GM19043 (cell line): ENCODE measurements around the gene ADPRS.

ENCODE experiments used
- ATAC-seq: cut with Tn5 transposase; IDR thresholded peaks from one replicate; pipeline ENCODE4 v1.9.1; 2021; ENCODE audit warnings: low read depth; ENCODE audit not compliant: unreplicated experiment

Gene ADPRS

DNA sequence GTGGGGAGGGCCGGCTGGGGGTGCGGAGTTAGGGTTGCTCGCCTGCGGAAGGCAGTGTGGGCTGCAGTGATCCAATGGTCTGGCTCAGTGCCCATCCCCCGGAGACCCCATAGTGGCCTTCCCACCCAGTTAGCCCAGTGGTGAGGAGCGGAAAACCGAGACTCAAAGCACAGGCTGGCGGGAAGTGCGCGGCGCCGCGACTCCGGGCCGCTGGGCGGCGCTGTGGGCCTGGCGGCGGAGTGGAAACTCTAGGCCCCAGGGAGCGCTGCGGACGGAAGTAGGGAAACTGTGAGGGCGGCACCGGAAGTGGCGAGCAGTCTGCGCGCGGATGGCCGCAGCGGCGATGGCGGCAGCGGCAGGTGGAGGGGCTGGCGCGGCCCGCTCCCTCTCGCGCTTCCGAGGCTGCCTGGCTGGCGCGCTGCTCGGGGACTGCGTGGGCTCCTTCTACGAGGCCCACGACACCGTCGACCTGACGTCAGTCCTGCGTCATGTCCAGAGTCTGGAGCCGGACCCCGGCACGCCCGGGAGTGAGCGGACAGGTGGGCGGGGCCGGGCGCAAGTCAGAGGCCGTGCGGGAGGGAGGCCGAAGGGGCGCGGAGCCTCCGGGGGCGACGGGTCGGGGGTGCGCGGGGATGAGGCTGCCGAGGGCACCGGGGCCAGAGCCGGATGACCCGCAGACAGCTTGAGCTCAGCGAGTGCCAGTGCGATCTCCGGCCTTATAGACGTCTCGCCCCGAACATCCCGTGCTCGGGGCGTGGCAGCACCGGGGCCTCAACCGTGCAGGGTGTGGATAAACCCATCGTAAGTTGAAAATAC, at the start of gene ADPRS:
TSS of gene ADPRS (plus strand) at position 316 of the 816 bp plus-strand sequence. CDS start at position 329, 13 bp downstream.
- peak; percentile 80 for ATAC-seq

DNA sequence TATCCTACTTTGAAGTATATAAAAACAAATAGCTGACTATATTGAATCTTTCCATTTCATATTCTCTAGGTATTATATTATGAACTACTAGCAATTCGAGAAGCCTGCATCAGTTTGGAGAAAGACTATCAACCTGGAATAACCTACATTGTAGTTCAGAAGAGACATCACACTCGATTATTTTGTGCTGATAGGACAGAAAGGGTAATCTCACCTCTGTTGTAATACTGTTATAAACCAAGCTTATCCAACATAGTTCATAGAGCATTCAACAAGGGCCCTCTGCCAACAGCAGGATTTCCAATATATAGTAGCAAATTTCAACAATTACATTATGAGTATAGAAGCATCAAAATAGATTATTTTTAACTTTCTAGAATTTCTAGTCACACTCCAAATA, 48.5 kb upstream of the ADPRS start:
- ATAC-seq = no peak

DNA sequence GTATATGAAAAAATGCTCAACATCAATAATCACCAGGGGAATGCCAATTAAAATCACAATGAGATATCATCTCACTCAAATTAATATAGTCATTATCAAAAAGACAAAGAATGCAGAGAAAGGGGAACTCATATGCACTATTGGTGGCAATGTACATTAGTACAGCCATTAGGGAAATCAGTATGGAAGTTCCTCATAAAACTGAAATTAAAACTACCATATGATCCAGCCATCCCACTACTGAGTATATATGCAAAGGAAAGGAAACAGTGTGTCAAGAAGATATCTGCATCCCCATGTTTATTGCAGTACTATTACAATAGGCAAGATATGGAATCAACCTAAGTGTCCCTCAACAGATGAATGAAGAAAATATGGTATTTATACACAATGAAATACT, 36.9 kb upstream of the ADPRS start:
- no peak for ATAC-seq

GRCh38 chr1:36053978-36054377, 34.7 kb upstream of the ADPRS start:
- ATAC-seq = no peak

DNA sequence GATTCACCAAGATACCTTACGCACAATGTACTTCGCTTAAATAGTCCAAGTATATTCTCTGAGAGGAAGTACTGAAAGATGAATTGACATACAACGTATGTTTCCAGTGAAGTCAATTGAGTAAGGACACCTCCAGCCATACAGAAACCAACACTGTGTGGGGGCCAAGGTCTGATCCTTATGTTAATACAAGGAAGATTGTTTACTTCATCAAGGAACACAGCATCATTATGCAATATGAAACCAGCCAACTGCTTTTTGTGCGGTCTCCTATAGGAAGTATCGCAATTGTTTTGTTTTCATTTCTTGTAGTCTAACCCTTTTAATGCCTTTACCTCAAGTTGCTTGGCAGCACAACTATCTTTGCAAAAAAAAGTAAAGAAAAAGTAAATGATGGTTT, 33.0 kb upstream of the ADPRS start:
- no peak for ATAC-seq

- no peak for ATAC-seq
These were observed 26.4 kb upstream of the ADPRS start for GRCh38 chr1:36062315-36062714.

DNA sequence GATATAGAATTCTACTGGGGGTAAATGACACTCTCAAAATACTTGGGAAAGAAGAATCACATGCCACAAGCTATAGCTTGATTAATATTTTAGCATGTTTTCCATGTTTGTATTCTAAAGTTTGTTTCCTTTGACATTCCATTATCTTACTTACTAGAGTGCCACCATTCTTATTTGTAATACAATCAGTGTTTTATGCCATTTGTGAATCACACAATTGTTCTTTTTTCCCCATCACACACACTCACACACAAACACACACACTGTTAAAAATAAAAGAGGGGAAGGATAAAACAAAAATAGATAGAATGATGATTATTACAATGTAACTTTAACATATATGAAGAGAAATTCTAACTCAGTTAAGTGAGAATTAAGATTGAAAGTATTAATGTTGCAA, 20.8 kb upstream of the ADPRS start:
- ATAC-seq = no peak

GRCh38 chr1:36068866-36069265, 19.8 kb upstream of the ADPRS start:
- no peak for ATAC-seq

- no peak for ATAC-seq
These were observed 18.3 kb upstream of the ADPRS start for GRCh38 chr1:36070349-36070748.

DNA sequence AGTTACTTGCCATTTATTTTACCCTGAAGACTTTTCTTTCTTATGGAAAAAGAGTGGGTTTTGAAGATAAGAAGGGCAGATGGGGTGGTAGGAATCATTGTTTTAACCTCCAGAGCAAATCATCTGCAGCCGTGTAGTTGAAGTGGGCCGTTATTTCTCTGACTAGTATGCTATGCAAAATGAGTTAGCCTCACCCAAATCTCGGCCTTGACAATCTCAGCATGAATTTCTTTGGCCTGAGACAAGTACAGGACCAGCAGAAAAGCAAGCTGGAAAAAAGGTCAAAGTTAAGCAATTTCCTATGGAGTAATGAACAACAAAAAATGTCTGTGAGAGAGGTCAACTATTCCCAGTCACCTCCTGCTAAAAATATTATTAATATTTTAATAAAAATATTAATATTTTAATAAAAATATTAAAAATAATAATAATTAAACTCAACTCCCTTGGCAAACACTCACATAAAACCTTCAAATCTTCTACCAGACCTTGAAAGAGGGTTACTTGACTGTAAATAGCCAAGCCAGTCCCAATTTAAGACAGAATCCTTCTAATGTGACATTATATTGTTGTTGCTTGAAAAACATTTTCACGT, 11.6 kb upstream of the ADPRS start:
- no peak for ATAC-seq

- ATAC-seq = no peak
These were observed 8.5 kb upstream of the ADPRS start for GRCh38 chr1:36080236-36080635.

GRCh38 chr1:36080801-36081200, 7.9 kb upstream of the ADPRS start:
- no peak for ATAC-seq

GRCh38 chr1:36081926-36082485, 6.7 kb upstream of the ADPRS start:
- no peak for ATAC-seq

DNA sequence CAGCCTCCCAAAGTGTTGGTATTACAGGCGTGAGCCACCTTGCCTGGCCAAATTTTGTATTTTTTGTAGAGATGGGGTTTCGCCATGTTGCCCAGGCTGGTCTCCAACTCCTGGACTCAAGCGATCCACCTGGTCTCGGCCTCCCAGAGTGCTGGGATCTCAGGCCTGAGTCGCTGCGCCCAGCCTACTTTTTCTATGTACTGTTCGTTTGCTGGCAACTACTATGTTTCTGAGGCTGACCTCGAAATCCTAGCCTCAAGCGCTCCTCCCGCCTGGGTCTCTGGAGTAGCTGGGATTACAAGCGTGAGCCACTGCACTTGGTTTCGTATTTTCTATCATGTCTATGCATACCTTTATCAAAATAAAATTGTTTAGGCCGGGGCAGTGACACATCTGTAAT, 5.5 kb upstream of the ADPRS start:
- no peak for ATAC-seq

DNA sequence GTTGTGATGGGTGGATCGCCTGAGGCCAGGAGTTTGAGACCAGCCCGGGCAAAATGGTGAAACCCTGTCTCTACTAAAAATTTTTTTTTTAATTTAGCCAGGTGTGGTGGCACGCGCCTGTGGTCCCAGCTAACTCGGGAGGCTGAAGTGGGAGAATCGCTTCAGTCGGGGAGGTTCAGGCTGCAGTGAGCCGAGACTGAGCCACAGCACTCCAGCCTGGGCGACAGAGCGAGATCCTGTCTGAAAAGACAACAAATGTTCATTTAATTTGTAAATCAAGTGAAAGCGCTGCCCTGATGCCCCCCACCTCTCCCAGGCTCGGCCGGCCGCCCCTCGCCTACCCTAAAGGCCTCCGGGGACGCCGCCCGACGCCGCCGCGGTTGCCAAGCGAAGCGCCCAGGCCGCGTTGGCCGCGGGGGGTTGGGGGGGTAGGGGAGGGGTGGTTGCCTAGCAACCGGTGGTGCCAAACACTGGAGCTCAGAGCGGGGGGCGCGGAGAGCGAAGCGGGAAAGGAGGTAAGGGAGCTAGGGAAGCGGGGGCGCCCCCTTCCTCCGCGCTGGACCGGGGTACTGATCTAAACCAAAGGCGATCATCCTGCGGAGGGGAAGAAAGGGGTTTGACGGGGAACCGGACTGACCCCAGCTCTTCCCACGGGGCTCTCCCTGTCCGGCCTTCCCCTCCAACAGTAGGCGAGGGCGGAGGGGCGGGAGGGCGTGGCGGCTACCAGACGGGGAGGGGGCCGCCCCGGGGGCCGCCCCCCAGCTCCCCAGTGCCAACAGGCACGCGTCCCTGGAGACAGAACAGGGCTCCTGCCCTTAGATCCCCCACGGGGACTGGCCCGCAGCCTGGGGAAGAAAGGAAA, 4.8 kb upstream of the ADPRS start, which contains the start of gene TEKT2:
TSS of gene TEKT2 (plus strand) at position 460 of the 862 bp plus-strand sequence. CDS start 828 bp downstream, outside the sequence.
- no peak for ATAC-seq

GRCh38 chr1:36084497-36085115, 4.1 kb upstream of the ADPRS start:
- no peak for ATAC-seq

DNA sequence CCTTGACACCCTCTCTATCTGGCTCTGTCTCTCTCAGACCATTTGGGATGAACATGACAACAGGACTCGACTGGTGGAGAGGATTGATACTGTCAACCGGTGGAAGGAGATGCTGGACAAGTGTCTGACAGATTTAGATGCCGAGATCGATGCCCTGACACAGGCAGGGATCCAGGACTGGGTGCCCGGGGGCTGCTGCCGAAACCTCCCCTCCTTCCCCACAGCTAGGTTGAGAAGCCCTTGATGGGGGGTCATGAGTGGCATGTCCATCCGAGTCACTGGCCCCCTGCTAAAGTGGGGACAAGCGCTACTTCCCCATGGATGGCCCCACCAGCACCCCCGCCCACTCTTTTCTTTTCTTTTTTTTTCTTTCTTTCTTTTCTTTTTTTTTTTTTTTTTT, 3.6 kb upstream of the ADPRS start:
- no peak for ATAC-seq

GRCh38 chr1:36085686-36086526, 2.8 kb upstream of the ADPRS start:
- no peak for ATAC-seq

- no peak for ATAC-seq
These were observed 2.0 kb upstream of the ADPRS start for GRCh38 chr1:36086529-36087232.
